ENCODE results near the gene PCSK5. TPM values are rescaled to one million over a fixed set of nuclear protein-coding genes. Genes with fewer than 3 reads are reported as not detected.

PCSK5 gene
- total and polyA plus RNA-seq, 2 of the 8 experiments (the other 6 are each of a cell fraction or from before 2014, with no cell fraction given): 5.5 to 10.7 TPM

DNA sequence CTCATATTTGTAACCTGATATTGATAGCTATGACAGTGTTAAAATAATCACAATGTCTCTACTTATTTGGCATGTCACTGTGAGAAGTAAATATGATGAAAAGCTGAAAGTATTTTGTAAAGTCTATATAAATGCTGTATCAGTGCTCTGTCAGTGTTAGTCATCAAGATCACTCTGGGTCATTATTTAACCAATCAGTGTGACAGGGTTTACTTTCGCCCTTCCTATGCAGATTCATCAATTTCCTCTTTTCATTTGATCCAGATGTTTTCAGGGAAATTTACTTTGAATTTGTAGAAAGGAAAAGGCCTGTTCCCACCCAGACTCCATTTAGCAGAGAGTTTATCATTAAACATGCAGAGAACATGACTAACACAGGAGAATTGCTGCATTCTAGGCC lies 9.9 kb upstream of the PCSK5 start (continued):
- TF ChIP-seq, protein P1, sequence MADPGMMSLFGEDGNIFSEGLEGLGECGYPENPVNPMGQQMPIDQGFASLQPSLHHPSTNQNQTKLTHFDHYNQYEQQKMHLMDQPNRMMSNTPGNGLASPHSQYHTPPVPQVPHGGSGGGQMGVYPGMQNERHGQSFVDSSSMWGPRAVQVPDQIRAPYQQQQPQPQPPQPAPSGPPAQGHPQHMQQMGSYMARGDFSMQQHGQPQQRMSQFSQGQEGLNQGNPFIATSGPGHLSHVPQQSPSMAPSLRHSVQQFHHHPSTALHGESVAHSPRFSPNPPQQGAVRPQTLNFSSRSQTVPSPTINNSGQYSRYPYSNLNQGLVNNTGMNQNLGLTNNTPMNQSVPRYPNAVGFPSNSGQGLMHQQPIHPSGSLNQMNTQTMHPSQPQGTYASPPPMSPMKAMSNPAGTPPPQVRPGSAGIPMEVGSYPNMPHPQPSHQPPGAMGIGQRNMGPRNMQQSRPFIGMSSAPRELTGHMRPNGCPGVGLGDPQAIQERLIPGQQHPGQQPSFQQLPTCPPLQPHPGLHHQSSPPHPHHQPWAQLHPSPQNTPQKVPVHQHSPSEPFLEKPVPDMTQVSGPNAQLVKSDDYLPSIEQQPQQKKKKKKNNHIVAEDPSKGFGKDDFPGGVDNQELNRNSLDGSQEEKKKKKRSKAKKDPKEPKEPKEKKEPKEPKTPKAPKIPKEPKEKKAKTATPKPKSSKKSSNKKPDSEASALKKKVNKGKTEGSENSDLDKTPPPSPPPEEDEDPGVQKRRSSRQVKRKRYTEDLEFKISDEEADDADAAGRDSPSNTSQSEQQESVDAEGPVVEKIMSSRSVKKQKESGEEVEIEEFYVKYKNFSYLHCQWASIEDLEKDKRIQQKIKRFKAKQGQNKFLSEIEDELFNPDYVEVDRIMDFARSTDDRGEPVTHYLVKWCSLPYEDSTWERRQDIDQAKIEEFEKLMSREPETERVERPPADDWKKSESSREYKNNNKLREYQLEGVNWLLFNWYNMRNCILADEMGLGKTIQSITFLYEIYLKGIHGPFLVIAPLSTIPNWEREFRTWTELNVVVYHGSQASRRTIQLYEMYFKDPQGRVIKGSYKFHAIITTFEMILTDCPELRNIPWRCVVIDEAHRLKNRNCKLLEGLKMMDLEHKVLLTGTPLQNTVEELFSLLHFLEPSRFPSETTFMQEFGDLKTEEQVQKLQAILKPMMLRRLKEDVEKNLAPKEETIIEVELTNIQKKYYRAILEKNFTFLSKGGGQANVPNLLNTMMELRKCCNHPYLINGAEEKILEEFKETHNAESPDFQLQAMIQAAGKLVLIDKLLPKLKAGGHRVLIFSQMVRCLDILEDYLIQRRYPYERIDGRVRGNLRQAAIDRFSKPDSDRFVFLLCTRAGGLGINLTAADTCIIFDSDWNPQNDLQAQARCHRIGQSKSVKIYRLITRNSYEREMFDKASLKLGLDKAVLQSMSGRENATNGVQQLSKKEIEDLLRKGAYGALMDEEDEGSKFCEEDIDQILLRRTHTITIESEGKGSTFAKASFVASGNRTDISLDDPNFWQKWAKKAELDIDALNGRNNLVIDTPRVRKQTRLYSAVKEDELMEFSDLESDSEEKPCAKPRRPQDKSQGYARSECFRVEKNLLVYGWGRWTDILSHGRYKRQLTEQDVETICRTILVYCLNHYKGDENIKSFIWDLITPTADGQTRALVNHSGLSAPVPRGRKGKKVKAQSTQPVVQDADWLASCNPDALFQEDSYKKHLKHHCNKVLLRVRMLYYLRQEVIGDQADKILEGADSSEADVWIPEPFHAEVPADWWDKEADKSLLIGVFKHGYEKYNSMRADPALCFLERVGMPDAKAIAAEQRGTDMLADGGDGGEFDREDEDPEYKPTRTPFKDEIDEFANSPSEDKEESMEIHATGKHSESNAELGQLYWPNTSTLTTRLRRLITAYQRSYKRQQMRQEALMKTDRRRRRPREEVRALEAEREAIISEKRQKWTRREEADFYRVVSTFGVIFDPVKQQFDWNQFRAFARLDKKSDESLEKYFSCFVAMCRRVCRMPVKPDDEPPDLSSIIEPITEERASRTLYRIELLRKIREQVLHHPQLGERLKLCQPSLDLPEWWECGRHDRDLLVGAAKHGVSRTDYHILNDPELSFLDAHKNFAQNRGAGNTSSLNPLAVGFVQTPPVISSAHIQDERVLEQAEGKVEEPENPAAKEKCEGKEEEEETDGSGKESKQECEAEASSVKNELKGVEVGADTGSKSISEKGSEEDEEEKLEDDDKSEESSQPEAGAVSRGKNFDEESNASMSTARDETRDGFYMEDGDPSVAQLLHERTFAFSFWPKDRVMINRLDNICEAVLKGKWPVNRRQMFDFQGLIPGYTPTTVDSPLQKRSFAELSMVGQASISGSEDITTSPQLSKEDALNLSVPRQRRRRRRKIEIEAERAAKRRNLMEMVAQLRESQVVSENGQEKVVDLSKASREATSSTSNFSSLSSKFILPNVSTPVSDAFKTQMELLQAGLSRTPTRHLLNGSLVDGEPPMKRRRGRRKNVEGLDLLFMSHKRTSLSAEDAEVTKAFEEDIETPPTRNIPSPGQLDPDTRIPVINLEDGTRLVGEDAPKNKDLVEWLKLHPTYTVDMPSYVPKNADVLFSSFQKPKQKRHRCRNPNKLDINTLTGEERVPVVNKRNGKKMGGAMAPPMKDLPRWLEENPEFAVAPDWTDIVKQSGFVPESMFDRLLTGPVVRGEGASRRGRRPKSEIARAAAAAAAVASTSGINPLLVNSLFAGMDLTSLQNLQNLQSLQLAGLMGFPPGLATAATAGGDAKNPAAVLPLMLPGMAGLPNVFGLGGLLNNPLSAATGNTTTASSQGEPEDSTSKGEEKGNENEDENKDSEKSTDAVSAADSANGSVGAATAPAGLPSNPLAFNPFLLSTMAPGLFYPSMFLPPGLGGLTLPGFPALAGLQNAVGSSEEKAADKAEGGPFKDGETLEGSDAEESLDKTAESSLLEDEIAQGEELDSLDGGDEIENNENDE (IDR thresholded peaks at IDR 0.05; ENCODE audit: insufficient replicate concordance, low read length): no peak
- TF ChIP-seq CEBPB (IDR thresholded peaks at IDR 0.05; ENCODE audit: low read depth, low read length): no peak
- no peak for TF ChIP-seq HDAC6 (IDR thresholded peaks at IDR 0.05; ENCODE audit: low read depth, low read length)
- TF ChIP-seq FOSL1 (IDR thresholded peaks at IDR 0.05; ENCODE audit: insufficient read depth, low read depth, low read length): no peak
- no peak for TF ChIP-seq RAD21 (IDR thresholded peaks at IDR 0.05 in 1 of 2, conservative IDR thresholded peaks at IDR 0.05 in 1 of 2; ENCODE audit: low read depth in 2 of 2, low read length in 2 of 2)
- no peak for TF ChIP-seq PHF8 (conservative IDR thresholded peaks at IDR 0.05; ENCODE audit: low read depth, low read length)
- no peak for TF ChIP-seq SIN3A (conservative IDR thresholded peaks at IDR 0.05 in 1 of 2, IDR thresholded peaks at IDR 0.05 in 1 of 2; ENCODE audit: low read depth in 1 of 2, low read length in 2 of 2)
